Stimulated activated CD8-positive, alpha-beta memory T cell treated with anti-CD3 and anti-CD28 coated beads, Interleukin-4, amount 100 ng/mL, for 48 hours (primary cell): ENCODE results near the gene UTS2.

ENCODE experiments used
- DNase-seq: peaks from one replicate; pipeline ENCODE4 v3.0.0-alpha.2; 2020

UTS2 gene

GRCh38 chr1:7862211-7863060 is 9.6 kb upstream of the UTS2 start:
- no peak for DNase-seq

GRCh38 chr1:7861452-7861851 is 8.6 kb upstream of the UTS2 start:
- no peak for DNase-seq

- no peak for DNase-seq
These were observed 7.3 kb upstream of the UTS2 start for GRCh38 chr1:7860130-7860529.

- no peak for DNase-seq
These were observed 6.5 kb upstream of the UTS2 start for GRCh38 chr1:7859406-7859805.

GRCh38 chr1:7857985-7858384 is 5.1 kb upstream of the UTS2 start:
- no peak for DNase-seq

- no peak for DNase-seq
These were observed 4.1 kb upstream of the UTS2 start for GRCh38 chr1:7857000-7857399.

GRCh38 chr1:7856345-7856744 is 3.5 kb upstream of the UTS2 start:
- DNase-seq, result no peak

- DNase-seq, result no peak
These were observed 790 bp upstream of the UTS2 start for GRCh38 chr1:7853684-7854026.

GRCh38 chr1:7850786-7851185 is 2.1 kb downstream of the UTS2 start:
- DNase-seq, result no peak

GRCh38 chr1:7847599-7847998 is 5.3 kb downstream of the UTS2 start:
- no peak for DNase-seq

GRCh38 chr1:7846656-7847055 is 6.2 kb downstream of the UTS2 start:
- no peak for DNase-seq

- DNase-seq, result no peak
These were observed 7.1 kb downstream of the UTS2 start for GRCh38 chr1:7845761-7846160.

- peak; percentile 39 for DNase-seq
These were observed 10.3 kb downstream of the UTS2 start for GRCh38 chr1:7842517-7842916.

- no peak for DNase-seq
These were observed 13.3 kb downstream of the UTS2 start for GRCh38 chr1:7839526-7839925.

- DNase-seq, result no peak
These were observed 14.2 kb downstream of the UTS2 start for GRCh38 chr1:7838714-7839113.

- no peak for DNase-seq
These were observed 19.8 kb downstream of the UTS2 start for GRCh38 chr1:7833035-7833434.

- no peak for DNase-seq
These were observed 21.4 kb downstream of the UTS2 start for GRCh38 chr1:7831458-7831857.

GRCh38 chr1:7827126-7827955 is 25.5 kb downstream of the UTS2 start:
- DNase-seq, result peak; percentile 50

GRCh38 chr1:7826363-7826762 is 26.5 kb downstream of the UTS2 start:
- no peak for DNase-seq

GRCh38 chr1:7824701-7825100 is 28.2 kb downstream of the UTS2 start:
- no peak for DNase-seq

- DNase-seq, result no peak
These were observed 31.6 kb downstream of the UTS2 start for GRCh38 chr1:7821282-7821681.

GRCh38 chr1:7813677-7814373 is 39.0 kb downstream of the UTS2 start:
- DNase-seq, result no peak

- no peak for DNase-seq
These were observed 41.4 kb downstream of the UTS2 start for GRCh38 chr1:7811476-7811875.

GRCh38 chr1:7810395-7810794 is 42.5 kb downstream of the UTS2 start:
- DNase-seq, result peak; percentile 62
